ENCODE measurements around the gene RASSF3.

Gene RASSF3

DNA sequence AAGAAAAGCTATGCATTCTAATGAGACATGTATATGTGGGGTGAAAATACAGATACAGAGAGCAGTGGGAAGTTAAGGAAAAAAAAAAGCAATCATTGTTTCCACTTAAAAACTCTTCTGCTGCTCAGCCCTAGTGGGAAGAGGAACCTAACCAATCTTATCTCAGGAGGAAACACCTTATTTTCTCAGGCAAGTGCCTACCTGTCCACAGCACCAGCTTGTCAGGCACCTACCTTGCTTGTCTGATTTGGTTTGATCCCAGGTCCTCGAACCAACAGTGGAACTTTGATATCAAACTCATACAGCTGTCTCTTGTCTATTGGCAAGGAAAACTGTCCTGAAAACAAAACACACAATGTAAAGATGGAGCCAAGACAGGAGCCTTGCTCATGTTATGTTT is 126.5 kb downstream of the RASSF3 start:
- no peak for DNase-seq

DNA sequence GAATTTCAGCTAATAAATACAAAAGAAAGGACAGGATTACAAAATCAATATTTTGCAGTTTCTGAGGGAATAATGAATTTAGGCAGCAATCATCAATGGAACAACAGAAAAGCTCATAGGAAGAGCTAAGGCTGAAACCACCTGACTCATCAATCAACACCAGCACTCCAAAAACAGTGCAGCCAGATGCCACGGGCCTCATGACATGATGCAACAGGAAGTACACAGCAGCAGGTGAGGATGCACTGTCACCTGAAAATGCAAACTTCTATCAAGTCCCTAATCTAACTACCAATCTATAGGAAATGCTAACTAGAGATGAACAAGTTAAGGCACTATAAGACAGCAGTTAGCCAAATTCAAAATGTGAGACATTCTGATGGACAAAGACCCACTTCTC is 127.2 kb downstream of the RASSF3 start:
- DNase-seq = peak; percentile 38

DNA sequence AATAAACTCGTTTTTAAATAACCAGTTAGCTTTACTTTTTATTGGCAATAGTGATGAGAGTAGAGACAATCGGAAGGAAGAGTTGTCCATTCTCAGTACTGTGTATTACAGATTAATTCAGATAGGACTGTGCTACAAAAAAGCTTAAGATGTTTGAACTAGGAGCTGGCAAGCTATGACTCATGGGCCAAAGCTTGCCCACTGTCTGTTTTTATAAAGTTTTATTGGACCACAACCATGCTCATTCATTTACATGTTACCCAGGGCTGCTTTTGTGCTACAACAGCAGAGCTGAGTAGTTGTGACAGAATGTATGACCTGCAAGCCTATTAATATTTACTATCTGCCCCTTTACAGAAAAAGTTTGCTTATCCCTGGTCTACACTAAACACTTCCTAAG is 129.5 kb downstream of the RASSF3 start:
- no peak for DNase-seq

DNA sequence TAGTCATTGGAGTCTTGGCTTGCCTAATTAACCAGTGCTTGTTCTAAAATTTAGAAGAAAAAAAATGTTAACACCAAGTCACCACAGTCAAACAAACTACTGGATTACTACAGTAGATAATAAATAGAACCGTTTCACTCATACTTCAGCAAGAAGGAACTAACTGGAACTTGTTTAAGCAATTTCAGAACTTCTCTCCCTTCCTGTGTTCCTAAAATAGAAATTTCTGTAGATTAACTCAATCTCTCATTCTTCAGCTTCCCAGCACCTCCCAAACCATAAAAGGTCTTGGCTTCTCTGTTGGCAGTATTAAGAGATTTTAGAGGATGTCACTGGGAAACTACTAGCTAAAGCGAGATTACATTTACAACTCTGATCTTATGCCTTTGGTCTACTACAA is 130.4 kb downstream of the RASSF3 start:
- DNase-seq = no peak

DNA sequence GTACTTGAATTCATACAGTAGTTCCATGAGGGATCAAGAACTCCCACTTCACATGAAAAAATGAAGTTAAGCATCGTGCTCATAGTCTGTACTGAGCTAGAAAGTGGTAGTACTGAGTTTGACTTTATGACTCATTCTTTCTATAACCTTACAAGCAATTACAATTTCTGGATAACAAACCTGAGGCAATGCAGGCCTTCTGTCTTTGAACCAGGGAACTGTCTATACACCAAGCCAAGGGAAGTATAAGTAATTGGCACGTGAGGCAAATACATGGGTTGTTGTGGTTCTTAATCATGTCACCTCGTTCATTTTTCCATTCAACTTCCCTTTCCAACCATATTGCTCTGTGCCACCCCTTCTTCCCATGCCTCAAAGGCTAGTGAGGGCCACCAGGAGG is 132.1 kb downstream of the RASSF3 start:
- no peak for DNase-seq

DNA sequence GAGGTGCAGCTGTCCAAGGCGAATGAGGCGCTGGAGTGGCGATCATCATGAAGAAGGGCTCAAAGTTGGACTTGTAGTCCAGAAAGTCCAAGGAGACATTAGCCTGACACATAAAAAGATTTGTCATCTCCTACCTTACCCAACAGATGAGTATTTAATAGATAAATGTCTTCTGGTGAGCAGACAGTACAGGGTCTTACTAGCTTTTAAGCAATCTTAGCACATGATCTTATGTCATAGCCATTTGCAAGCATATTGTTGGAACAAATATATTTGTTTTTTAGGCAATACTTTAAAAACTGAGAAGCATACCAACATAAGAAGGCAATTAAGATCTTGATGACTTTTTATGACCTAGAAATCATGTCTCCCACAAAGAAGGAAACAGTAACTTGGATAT is 132.9 kb downstream of the RASSF3 start:
- DNase-seq = no peak

DNA sequence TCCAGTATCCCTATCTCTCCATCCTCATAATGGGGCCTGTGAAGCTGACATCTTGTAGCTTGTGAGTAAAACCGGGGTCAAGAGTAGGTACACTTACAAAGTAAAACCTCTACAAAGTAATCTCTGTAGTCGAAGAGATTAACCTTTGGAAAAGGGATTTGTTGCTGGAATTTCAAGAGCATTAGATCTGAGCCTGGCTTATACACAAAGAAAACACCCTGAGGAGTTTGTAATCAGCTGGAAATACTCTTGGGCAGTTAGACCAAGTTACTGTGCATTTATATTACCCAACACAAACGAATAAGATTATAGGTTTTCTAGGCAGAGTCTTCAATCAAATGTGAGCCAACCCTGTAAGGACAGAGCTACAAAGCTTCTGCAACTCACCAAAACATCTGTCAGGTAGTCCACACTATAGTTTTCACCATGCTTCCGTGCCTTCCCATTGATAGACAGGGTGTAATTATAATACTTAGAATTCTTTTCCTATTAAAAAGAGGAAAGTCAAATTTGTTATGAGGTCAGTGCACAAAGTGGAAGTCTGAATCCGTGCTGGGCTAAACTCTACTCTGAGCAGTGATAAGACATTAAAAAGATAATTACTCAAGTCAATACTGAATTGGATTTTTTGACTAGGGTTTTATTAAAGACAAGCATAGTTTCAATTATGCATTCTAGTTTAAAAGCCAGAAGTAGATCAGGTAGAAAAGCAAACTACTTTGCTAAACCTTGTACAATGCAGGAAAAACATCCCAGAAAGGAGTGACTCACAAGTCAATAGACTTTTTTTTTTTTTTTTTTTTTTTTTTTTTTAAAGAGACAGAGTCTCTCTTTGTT is 134.3 kb downstream of the RASSF3 start:
- DNase-seq = no peak

DNA sequence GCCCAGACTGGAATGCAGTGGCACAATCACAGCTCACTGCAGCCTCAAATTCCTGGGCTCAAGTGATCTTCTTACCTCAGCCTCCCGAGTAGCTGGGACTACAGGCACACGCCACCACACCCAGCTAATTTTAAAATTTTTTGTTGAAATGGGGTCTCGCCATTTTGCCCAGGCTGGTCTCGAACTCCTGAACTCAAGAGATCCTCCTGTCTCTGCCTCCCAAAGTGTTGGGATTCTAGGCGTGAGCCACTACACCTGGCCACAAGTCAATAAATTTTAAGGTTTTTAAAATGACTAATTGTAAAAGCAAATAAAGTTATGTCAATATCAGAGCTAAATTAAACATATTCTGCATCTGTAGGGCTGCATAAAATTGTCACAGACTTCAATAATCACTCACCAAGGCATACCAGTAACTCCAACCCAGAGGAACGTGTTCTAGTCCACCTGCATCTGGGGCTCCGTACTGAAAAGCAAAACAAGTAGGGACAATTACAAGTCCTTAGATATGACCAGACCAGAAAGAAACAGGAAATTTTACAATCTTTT is 135.0 kb downstream of the RASSF3 start:
- no peak for DNase-seq

DNA sequence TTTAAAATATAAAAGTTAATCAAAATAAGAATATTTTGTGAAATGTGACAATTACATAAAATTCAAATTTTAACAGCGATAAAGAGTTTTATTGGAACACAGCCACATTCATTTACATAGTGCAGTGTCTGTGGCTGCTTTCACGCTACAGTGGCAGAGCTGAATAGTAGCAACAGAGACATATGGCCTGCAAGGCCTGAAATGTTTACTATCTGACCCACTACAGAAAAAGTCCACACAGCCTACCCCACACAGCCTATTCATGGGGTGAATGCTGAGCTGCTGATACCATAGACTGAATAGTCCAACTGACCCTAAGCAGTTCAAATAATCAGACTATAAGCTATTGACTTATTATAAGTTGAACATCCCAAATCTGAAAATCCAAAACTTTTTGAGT is 135.7 kb downstream of the RASSF3 start:
- DNase-seq = no peak

DNA sequence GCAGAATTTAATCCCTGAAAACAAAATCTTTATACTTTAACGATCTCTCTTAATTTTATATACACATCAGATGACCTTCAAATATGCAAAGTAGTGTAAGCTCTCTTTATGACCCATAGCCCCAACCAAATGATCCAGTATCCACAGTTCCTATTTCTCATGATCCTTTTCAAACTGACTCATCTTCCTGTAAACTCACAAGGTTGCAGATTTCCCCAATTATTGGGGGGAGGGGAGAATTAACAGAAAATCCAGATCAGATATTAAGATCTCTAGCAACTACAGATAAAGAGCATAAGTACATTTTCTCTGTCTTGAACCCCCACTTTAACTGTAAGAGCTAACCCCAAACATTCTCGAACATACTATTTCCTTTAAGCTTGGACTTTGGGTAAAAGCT is 136.4 kb downstream of the RASSF3 start:
- no peak for DNase-seq

Measured in CD4-positive, alpha-beta T cell treated with Interleukin-10 for 1 hour (primary cell).